NCI-H2029 treated with DMSO at 0.1 percent for 48 hours (cell line): ENCODE data around the gene AFAP1L1.

Source experiments
- DNase-seq: peaks from one replicate; lab custom pipeline; 2025; lab: John Stamatoyannopoulos, UW

The AFAP1L1 gene

GRCh38 chr5:149284501-149284900, 12.8 kb downstream of the AFAP1L1 start:
- no peak for DNase-seq

- DNase-seq, result no peak
Measured at GRCh38 chr5:149285153-149285552, 13.5 kb downstream of the AFAP1L1 start.

GRCh38 chr5:149288436-149288835, 16.8 kb downstream of the AFAP1L1 start:
- no peak for DNase-seq

GRCh38 chr5:149289301-149289700, 17.6 kb downstream of the AFAP1L1 start:
- no peak for DNase-seq

GRCh38 chr5:149294872-149295829, 23.5 kb downstream of the AFAP1L1 start:
- DNase-seq, result no peak

GRCh38 chr5:149297340-149298025, 25.8 kb downstream of the AFAP1L1 start:
- no peak for DNase-seq

GRCh38 chr5:149298163-149298562, 26.5 kb downstream of the AFAP1L1 start:
- DNase-seq, result no peak

- DNase-seq, result no peak
Measured at GRCh38 chr5:149298842-149299404, 27.3 kb downstream of the AFAP1L1 start.

GRCh38 chr5:149299451-149300054, 27.9 kb downstream of the AFAP1L1 start:
- no peak for DNase-seq

GRCh38 chr5:149300441-149300840, 28.8 kb downstream of the AFAP1L1 start:
- DNase-seq, result no peak

GRCh38 chr5:149301049-149301743, 29.5 kb downstream of the AFAP1L1 start:
- no peak for DNase-seq

GRCh38 chr5:149301744-149302380, 30.2 kb downstream of the AFAP1L1 start:
- no peak for DNase-seq

GRCh38 chr5:149302641-149303040, 31.0 kb downstream of the AFAP1L1 start:
- DNase-seq, result no peak

GRCh38 chr5:149303210-149303609, 31.6 kb downstream of the AFAP1L1 start:
- DNase-seq, result no peak

GRCh38 chr5:149304195-149305078, 32.8 kb downstream of the AFAP1L1 start:
- DNase-seq, result no peak

GRCh38 chr5:149309354-149309753, 37.7 kb downstream of the AFAP1L1 start:
- no peak for DNase-seq

- DNase-seq, result no peak
Measured at GRCh38 chr5:149310488-149310887, 38.8 kb downstream of the AFAP1L1 start.

- DNase-seq, result peak; percentile 16
Measured at GRCh38 chr5:149310947-149311658, 39.4 kb downstream of the AFAP1L1 start.

GRCh38 chr5:149313151-149313841, 41.6 kb downstream of the AFAP1L1 start:
- no peak for DNase-seq
